DND-41 (cell line): ENCODE data around the gene MMP17.

Source experiments
- ATAC-seq: fragments of 200-7000 bp; cut with Tn5 transposase; 3 replicates; pipeline ENCODE4 v1.9.1; 2021; ENCODE audit warnings: low read depth; ENCODE audit not compliant: insufficient read depth
- DNase-seq: peaks from one replicate; pipeline ENCODE4 v3.0.0-alpha.2; 2020
- H2AFZ ChIP-seq: 2 replicates; pipeline ENCODE4 v1.6.0; 2012; ENCODE audit warnings: low read depth, low read length
- H3K27ac ChIP-seq: 2 replicates; pipeline ENCODE4 v1.5.1; 2012; ENCODE audit warnings: low read length, inconsistent platforms
- H3K27me3 ChIP-seq: fragments of 200-600 bp; sonication (generic); 2 replicates; pipeline ENCODE4 v1.6.0; 2012; ENCODE audit warnings: low read length, mild to moderate bottlenecking, inconsistent platforms; ENCODE audit not compliant: insufficient read depth, poor library complexity
- H3K36me3 ChIP-seq: 2 replicates; pipeline ENCODE4 v1.5.1; 2012; ENCODE audit warnings: low read length, inconsistent platforms; ENCODE audit not compliant: insufficient read depth
- H3K4me1 ChIP-seq: 2 replicates; pipeline ENCODE4 v1.5.1; 2012; ENCODE audit warnings: mild to moderate bottlenecking, low read length; ENCODE audit not compliant: insufficient read depth
- H3K4me2 ChIP-seq: 2 replicates; pipeline ENCODE4 v1.6.0; 2012; ENCODE audit warnings: mild to moderate bottlenecking, moderate library complexity, low read length, inconsistent platforms; ENCODE audit not compliant: insufficient read depth
- H3K4me3 ChIP-seq, 2 experiments: fragments of 200-600 bp in 1 of 2; shearing (Covaris generic) in 1 of 2; 2 replicates each; pipeline ENCODE4 v1.5.1; 2012 to 2016; ENCODE audit warnings: inconsistent platforms in 2 of 2, low read length in 2 of 2, mild to moderate bottlenecking in 2 of 2, low read depth in 1 of 2, moderate library complexity in 1 of 2
- H3K79me2 ChIP-seq: 2 replicates; pipeline ENCODE4 v1.6.0; 2012; ENCODE audit warnings: low read length, inconsistent platforms; ENCODE audit not compliant: insufficient read depth
- H3K9ac ChIP-seq: 2 replicates; pipeline ENCODE4 v1.6.0; 2012; ENCODE audit warnings: low read depth, mild to moderate bottlenecking, inconsistent platforms, low read length, moderate library complexity
- H3K9me3 ChIP-seq: 2 replicates; pipeline ENCODE4 v1.5.1; 2012; ENCODE audit warnings: low read length, moderate library complexity, mild to moderate bottlenecking, inconsistent platforms; ENCODE audit not compliant: insufficient read depth, severe bottlenecking
- H4K20me1 ChIP-seq: 2 replicates; pipeline ENCODE4 v1.6.0; 2012; ENCODE audit warnings: low read length; ENCODE audit not compliant: insufficient read depth
- EZH2 ChIP-seq: IDR thresholded peaks from 3 replicates; pipeline ENCODE4 v1.6.1; 2012; ENCODE audit warnings: borderline replicate concordance, low read depth, mild to moderate bottlenecking, moderate library complexity, low read length, inconsistent platforms; ENCODE audit not compliant: severe bottlenecking
- TF ChIP-seq, protein P1 (sequence below): IDR thresholded peaks from 2 replicates; pipeline ENCODE4 v1.5.1; 2012; ENCODE audit warnings: borderline replicate concordance, low read length, moderate library complexity, mild to moderate bottlenecking; ENCODE audit not compliant: poor library complexity, severe bottlenecking; ENCODE audit errors: extremely low read depth

The MMP17 gene

DNA sequence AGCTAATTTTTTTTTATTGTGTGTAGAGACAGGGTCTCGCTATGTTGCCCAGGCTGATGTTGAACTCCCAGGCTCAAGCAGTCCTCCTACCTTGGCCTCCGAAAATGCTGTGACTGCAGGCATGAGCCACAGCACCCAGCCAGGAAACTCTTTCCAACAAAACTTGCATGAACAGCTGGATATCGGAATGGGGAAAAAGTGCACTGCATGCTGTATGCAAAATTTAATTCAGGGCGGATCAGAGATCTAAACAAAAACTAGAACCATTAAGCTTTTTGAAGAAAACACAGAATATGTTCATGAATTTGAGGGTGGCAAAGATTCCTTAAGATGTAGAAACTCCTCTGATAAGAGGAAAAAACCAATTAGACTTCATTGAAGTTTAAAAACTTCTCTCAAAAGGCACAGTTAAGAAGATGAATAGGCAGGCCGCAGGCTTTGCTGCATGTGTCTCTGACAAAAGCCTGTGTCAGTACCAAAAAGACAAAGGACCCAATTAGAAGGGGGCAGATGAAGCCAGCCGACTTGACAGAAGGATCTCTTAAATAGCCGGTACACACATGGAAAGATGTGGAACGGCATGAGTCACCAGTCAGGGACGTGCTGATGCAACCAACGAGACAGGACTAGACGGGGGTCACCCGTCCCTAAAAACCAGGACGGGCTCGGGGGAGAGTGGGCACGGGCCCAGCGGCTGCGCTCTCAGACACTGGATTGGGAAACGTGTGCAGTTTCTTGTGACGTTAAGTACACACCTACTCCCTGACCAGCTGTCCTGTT lies 34.8 kb upstream of the MMP17 start:
- no peak overlapping the region for H2AFZ ChIP-seq
- H3K9ac ChIP-seq, result no peak overlapping the region
- no peaks in the 10 kb centered on the region for H3K27me3 ChIP-seq
- ATAC-seq, result no peak
- H3K79me2 ChIP-seq, result no peaks in the 10 kb centered on the region
- H4K20me1 ChIP-seq, result peaks cover 19% of the 10 kb centered on the region
- no peak for DNase-seq
- H3K4me1 ChIP-seq, result no peaks in the 10 kb centered on the region
- H3K36me3 ChIP-seq, result peaks cover 96% of the 10 kb centered on the region
- no peaks in the 10 kb centered on the region for H3K9me3 ChIP-seq
- no peak overlapping the region for H3K4me3 ChIP-seq
- TF ChIP-seq, protein P1, sequence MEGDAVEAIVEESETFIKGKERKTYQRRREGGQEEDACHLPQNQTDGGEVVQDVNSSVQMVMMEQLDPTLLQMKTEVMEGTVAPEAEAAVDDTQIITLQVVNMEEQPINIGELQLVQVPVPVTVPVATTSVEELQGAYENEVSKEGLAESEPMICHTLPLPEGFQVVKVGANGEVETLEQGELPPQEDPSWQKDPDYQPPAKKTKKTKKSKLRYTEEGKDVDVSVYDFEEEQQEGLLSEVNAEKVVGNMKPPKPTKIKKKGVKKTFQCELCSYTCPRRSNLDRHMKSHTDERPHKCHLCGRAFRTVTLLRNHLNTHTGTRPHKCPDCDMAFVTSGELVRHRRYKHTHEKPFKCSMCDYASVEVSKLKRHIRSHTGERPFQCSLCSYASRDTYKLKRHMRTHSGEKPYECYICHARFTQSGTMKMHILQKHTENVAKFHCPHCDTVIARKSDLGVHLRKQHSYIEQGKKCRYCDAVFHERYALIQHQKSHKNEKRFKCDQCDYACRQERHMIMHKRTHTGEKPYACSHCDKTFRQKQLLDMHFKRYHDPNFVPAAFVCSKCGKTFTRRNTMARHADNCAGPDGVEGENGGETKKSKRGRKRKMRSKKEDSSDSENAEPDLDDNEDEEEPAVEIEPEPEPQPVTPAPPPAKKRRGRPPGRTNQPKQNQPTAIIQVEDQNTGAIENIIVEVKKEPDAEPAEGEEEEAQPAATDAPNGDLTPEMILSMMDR, result no peak
- no peak overlapping the region for H3K27ac ChIP-seq
- no peak overlapping the region for H3K4me2 ChIP-seq

DNA sequence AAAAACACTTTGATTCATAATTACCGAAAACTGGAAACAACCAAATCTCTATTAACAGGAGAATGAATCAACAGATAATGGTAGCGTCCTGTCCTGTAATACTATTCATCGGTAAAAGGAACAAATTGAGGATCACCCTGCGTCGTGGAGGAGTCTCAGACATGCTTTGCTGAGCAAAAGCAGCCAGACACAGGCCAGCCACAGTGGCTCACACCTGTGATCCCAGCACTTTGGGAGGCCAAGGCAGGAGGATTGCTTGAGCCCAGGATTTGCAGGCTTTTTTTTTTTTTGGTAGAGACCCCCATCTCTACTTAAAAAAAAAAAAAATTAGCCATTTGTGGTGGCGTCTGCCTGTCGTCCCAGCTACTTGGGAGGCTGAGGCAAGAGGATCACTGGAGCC lies 34.1 kb upstream of the MMP17 start:
- no peak for TF ChIP-seq EZH2
- TF ChIP-seq, protein P1, result no peak
- H3K9me3 ChIP-seq, result no peaks in the 10 kb centered on the region
- ATAC-seq (no peak), DNase-seq (no peak)
- H2AFZ ChIP-seq, result no peak overlapping the region
- no peaks in the 10 kb centered on the region for H3K4me1 ChIP-seq
- no peaks in the 10 kb centered on the region for H3K27me3 ChIP-seq
- H4K20me1 ChIP-seq, result peaks cover 19% of the 10 kb centered on the region
- no peak overlapping the region for H3K4me3 ChIP-seq
- no peaks in the 10 kb centered on the region for H3K79me2 ChIP-seq
- H3K9ac ChIP-seq, result no peak overlapping the region
- H3K27ac ChIP-seq, result no peak overlapping the region
- peaks cover 95% of the 10 kb centered on the region for H3K36me3 ChIP-seq
- no peak overlapping the region for H3K4me2 ChIP-seq

DNA sequence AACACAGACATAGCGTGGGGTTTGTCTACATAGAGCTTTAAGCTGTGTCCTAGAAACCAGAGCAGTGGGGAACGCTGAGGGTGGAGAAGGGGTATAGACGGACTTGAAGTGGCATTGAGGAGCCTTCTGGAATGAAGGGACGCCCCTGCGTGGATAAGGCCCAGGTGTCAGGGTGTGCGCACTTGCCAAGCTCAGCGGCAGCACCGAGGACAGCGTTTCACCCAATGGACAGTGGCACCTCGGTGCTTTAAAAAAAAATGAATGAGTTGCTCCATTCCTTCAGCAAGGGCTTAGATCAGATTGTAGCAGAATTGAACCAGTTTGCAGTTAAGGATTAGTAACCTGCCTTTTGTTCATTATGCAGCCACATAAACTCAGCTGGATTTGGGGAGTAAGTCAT lies 33.6 kb upstream of the MMP17 start:
- Histone ChIP-seq H3K4me3 (no peak overlapping the region), H3K4me1 (no peaks in the 10 kb centered on the region), H3K9ac (no peak overlapping the region), H3K36me3 (peaks cover 95% of the 10 kb centered on the region), H3K4me2 (no peak overlapping the region), H3K9me3 (no peaks in the 10 kb centered on the region), H2AFZ (no peak overlapping the region), H3K27me3 (no peaks in the 10 kb centered on the region), H3K79me2 (no peaks in the 10 kb centered on the region), H3K27ac (no peak overlapping the region), H4K20me1 (peaks cover 19% of the 10 kb centered on the region)
- no peak for ATAC-seq
- TF ChIP-seq EZH2, result no peak
- TF ChIP-seq, protein P1, result no peak
- DNase-seq, result no peak

GRCh38 chr12:131795064-131795463 lies 33.1 kb upstream of the MMP17 start:
- Histone ChIP-seq H3K4me2 (no peak overlapping the region), H3K36me3 (peaks cover 95% of the 10 kb centered on the region)
- TF ChIP-seq, protein P1, result no peak
- TF ChIP-seq EZH2, result no peak

More at GRCh38 chr12:131795064-131795463, 33.1 kb upstream of the MMP17 start:
- ATAC-seq (no peak), DNase-seq (no peak)
- no peaks in the 10 kb centered on the region for H3K4me1 ChIP-seq
- no peaks in the 10 kb centered on the region for H3K27me3 ChIP-seq
- H3K79me2 ChIP-seq, result no peaks in the 10 kb centered on the region
- H2AFZ ChIP-seq, result no peak overlapping the region
- H3K9me3 ChIP-seq, result no peaks in the 10 kb centered on the region
- H3K9ac ChIP-seq, result no peak overlapping the region
- peaks cover 19% of the 10 kb centered on the region for H4K20me1 ChIP-seq
- no peak overlapping the region for H3K4me3 ChIP-seq
- H3K27ac ChIP-seq, result no peak overlapping the region
